H9 (cell line): ENCODE data around the gene PTP4A2. TPM values are rescaled to one million over a fixed set of nuclear protein-coding genes. Genes with fewer than 3 reads are reported as not detected.

ENCODE experiments used
- DNase-seq: peaks from one replicate; pipeline ENCODE4 v3.0.0-alpha.2; 2017
- H2AFZ ChIP-seq: one replicate; pipeline ENCODE4 v1.6.1; 2013; ENCODE audit warnings: mild to moderate bottlenecking, low read length, control low read depth, moderate library complexity
- H2AK5ac ChIP-seq: 2 replicates; pipeline ENCODE4 v1.6.1; 2013; ENCODE audit warnings: low read length, control low read depth, mixed read lengths; ENCODE audit not compliant: insufficient read length
- H2BK120ac ChIP-seq: one replicate; pipeline ENCODE4 v1.6.1; 2013; ENCODE audit warnings: low read depth, mild to moderate bottlenecking, low read length, control low read depth, inconsistent platforms; ENCODE audit not compliant: poor library complexity, severe bottlenecking
- H2BK12ac ChIP-seq: 2 replicates; pipeline ENCODE4 v1.6.1; 2013; ENCODE audit warnings: low read length, control low read depth, mixed read lengths, low read depth; ENCODE audit not compliant: insufficient read length
- H2BK15ac ChIP-seq: 2 replicates; pipeline ENCODE4 v1.6.1; 2013; ENCODE audit warnings: low read depth, low read length, control low read depth
- H2BK20ac ChIP-seq: one replicate; pipeline ENCODE4 v1.6.1; 2013; ENCODE audit warnings: low read depth, mild to moderate bottlenecking, low read length, control low read depth, inconsistent platforms; ENCODE audit not compliant: poor library complexity, severe bottlenecking
- H2BK5ac ChIP-seq: 2 replicates; pipeline ENCODE4 v1.6.1; 2013; ENCODE audit warnings: low read length, control low read depth, mixed read lengths; ENCODE audit not compliant: insufficient read length
- H3K14ac ChIP-seq: 2 replicates; pipeline ENCODE4 v1.6.1; 2013; ENCODE audit warnings: low read length, control low read depth; ENCODE audit not compliant: insufficient read depth
- H3K18ac ChIP-seq: 2 replicates; pipeline ENCODE4 v1.6.1; 2013; ENCODE audit warnings: low read depth, mild to moderate bottlenecking, mixed read lengths, low read length, control low read depth; ENCODE audit not compliant: insufficient read length
- H3K23ac ChIP-seq: 2 replicates; pipeline ENCODE4 v1.6.1; 2013; ENCODE audit warnings: low read length, control low read depth, mixed read lengths, low read depth; ENCODE audit not compliant: insufficient read length
- H3K23me2 ChIP-seq: 2 replicates; pipeline ENCODE4 v1.6.1; 2013; ENCODE audit warnings: low read depth, mild to moderate bottlenecking, mixed read lengths, low read length, control low read depth; ENCODE audit not compliant: insufficient read length, poor library complexity, severe bottlenecking
- H3K27ac ChIP-seq: 2 replicates; pipeline ENCODE4 v1.5.1; 2013; ENCODE audit warnings: low read length, control low read depth, mixed read lengths, low read depth; ENCODE audit not compliant: insufficient read length
- H3K27me3 ChIP-seq: 2 replicates; pipeline ENCODE4 v1.6.1; 2013; ENCODE audit warnings: low read length, control low read depth, inconsistent platforms; ENCODE audit not compliant: insufficient read depth
- H3K4ac ChIP-seq: 2 replicates; pipeline ENCODE4 v1.6.1; 2013; ENCODE audit warnings: low read depth, mild to moderate bottlenecking, control low read depth, inconsistent platforms, low read length, moderate library complexity
- H3K4me1 ChIP-seq: 2 replicates; pipeline ENCODE4 v1.6.1; 2013; ENCODE audit warnings: low read length, control low read depth, inconsistent platforms; ENCODE audit not compliant: insufficient read depth
- H3K4me2 ChIP-seq: 2 replicates; pipeline ENCODE4 v1.6.1; 2013; ENCODE audit warnings: low read length, control low read depth, mixed read lengths; ENCODE audit not compliant: insufficient read length, insufficient read depth
- H3K56ac ChIP-seq: 2 replicates; pipeline ENCODE4 v1.6.1; 2013; ENCODE audit warnings: low read depth, mild to moderate bottlenecking, mixed read lengths, low read length, control low read depth; ENCODE audit not compliant: insufficient read length
- H3K79me1 ChIP-seq: 2 replicates; pipeline ENCODE4 v1.6.1; 2013; ENCODE audit warnings: low read depth, mild to moderate bottlenecking, moderate library complexity, low read length, control low read depth, inconsistent platforms; ENCODE audit not compliant: insufficient read depth, poor library complexity, severe bottlenecking
- H3K79me2 ChIP-seq: 2 replicates; pipeline ENCODE4 v1.6.1; 2013; ENCODE audit warnings: low read length, control low read depth, inconsistent platforms; ENCODE audit not compliant: insufficient read depth
- H3K9ac ChIP-seq: 2 replicates; pipeline ENCODE4 v1.6.1; 2013; ENCODE audit warnings: low read length, control low read depth, mixed read lengths; ENCODE audit not compliant: insufficient read length; ENCODE audit errors: extremely low read depth
- H3K9me3 ChIP-seq: one replicate; pipeline ENCODE4 v1.6.1; 2013; ENCODE audit warnings: low read depth, low read length, inconsistent platforms; ENCODE audit not compliant: control insufficient read depth
- H3T11ph ChIP-seq: one replicate; pipeline ENCODE4 v1.6.1; 2013; ENCODE audit warnings: mild to moderate bottlenecking, low read length, control low read depth, inconsistent platforms
- H4K20me1 ChIP-seq: one replicate; pipeline ENCODE4 v1.6.1; 2013; ENCODE audit not compliant: control insufficient read depth, insufficient read length, insufficient read depth
- H4K5ac ChIP-seq: 2 replicates; pipeline ENCODE4 v1.6.1; 2013; ENCODE audit warnings: low read depth, mild to moderate bottlenecking, mixed read lengths, low read length, control low read depth; ENCODE audit not compliant: insufficient read length
- H4K8ac ChIP-seq: replicated peaks from 2 replicates; pipeline ENCODE4 v1.6.1; 2013; ENCODE audit warnings: low read length, control low read depth, mixed read lengths, low read depth; ENCODE audit not compliant: insufficient read length
- H4K91ac ChIP-seq: 2 replicates; pipeline ENCODE4 v1.6.1; 2013; ENCODE audit warnings: low read depth, mild to moderate bottlenecking, moderate library complexity, mixed read lengths, low read length, control low read depth; ENCODE audit not compliant: insufficient read length
- H3K27ac Mint-ChIP-seq, 3 experiments: 2 replicates in 2 of 3; 3 replicates in 1 of 3; pipeline ENCODE4 v1.8.0; 2020 to 2021; ENCODE audit warnings: mixed read lengths in 3 of 3, mild to moderate bottlenecking in 1 of 3, moderate library complexity in 1 of 3
- H3K27me3 Mint-ChIP-seq: 2 replicates; pipeline ENCODE4 v1.8.0; 2021; ENCODE audit warnings: low read depth, mild to moderate bottlenecking, moderate library complexity, mixed read lengths
- H3K36me3 Mint-ChIP-seq, 3 experiments: 2 replicates in 2 of 3; 3 replicates in 1 of 3; pipeline ENCODE4 v1.8.0; 2020 to 2021; ENCODE audit warnings: low read depth in 3 of 3, mixed read lengths in 3 of 3; ENCODE audit not compliant: insufficient read depth in 1 of 3
- H3K4me1 Mint-ChIP-seq, 2 experiments: 2 replicates each; pipeline ENCODE4 v1.8.0; 2020; ENCODE audit warnings: mixed read lengths in 2 of 2
- H3K4me3 Mint-ChIP-seq, 2 experiments: 2 replicates in 1 of 2; 3 replicates in 1 of 2; pipeline ENCODE4 v1.8.0; 2020 to 2021; ENCODE audit warnings: mild to moderate bottlenecking in 2 of 2, mixed read lengths in 2 of 2, moderate library complexity in 1 of 2
- H3K9me3 Mint-ChIP-seq, 2 experiments: 2 replicates in 1 of 2; 3 replicates in 1 of 2; pipeline ENCODE4 v1.8.0; 2020; ENCODE audit warnings: mild to moderate bottlenecking in 2 of 2, mixed read lengths in 2 of 2, moderate library complexity in 1 of 2
- WGBS: extraction: QIAGEN DNeasy Blood & Tissue Kit; methylation state at CpG from one replicate; pipeline ENCODE4 v1.1.7; 2013; ENCODE audit warnings: missing lambda C conversion rate, low lambda C conversion rate, mixed read lengths; ENCODE audit not compliant: insufficient read length; ENCODE audit errors: extremely low coverage; 5-methylcytosine and 5-hydroxymethylcytosine counted together
- total RNA-seq: library from RNA; stranded (reverse); gene quantifications from 2 replicates; pipeline ENCODE4 v1.2.1, GENCODE V29; 2021
- TF ChIP-seq, protein P1 (sequence below): fragments of 200-600 bp; sonication (generic); conservative IDR thresholded peaks from 3 replicates; pipeline ENCODE4 v1.8.0; 2021; ENCODE audit warnings: antibody characterized with exemption, mild to moderate bottlenecking

Gene PTP4A2
- total RNA-seq, 1 experiment from 2014 or later: 192 TPM

DNA sequence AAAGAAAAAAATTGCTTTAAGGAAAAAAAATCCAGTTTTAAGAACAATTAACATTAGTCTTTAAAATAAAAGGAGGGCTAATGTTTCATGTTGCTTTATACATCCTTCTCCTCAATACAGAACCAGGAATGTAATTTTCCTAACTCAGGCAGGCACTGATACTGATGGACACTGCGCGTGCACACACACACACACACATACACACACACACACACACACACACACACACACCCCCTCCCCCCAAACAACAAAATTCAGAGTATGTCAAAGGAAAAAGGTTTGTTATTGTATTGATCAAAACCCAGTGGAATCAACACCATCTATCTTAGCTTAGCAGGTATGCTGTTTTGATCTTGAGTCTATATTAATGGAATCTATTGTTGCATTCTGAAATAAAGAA is 31.6 kb downstream of the PTP4A2 start:
- H4K20me1 ChIP-seq: no peaks in the 10 kb centered on the region
- no peaks in the 10 kb centered on the region for H3K23me2 ChIP-seq
- TF ChIP-seq, protein P1, sequence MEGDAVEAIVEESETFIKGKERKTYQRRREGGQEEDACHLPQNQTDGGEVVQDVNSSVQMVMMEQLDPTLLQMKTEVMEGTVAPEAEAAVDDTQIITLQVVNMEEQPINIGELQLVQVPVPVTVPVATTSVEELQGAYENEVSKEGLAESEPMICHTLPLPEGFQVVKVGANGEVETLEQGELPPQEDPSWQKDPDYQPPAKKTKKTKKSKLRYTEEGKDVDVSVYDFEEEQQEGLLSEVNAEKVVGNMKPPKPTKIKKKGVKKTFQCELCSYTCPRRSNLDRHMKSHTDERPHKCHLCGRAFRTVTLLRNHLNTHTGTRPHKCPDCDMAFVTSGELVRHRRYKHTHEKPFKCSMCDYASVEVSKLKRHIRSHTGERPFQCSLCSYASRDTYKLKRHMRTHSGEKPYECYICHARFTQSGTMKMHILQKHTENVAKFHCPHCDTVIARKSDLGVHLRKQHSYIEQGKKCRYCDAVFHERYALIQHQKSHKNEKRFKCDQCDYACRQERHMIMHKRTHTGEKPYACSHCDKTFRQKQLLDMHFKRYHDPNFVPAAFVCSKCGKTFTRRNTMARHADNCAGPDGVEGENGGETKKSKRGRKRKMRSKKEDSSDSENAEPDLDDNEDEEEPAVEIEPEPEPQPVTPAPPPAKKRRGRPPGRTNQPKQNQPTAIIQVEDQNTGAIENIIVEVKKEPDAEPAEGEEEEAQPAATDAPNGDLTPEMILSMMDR: no peak

More for the DNA sequence above, 31.6 kb downstream of the PTP4A2 start:
- no peak overlapping the region for H4K91ac ChIP-seq
- no peak overlapping the region for H3K14ac ChIP-seq
- no peak overlapping the region for H3T11ph ChIP-seq
- H3K27me3 Mint-ChIP-seq: peaks cover 2% of the 10 kb centered on the region; the same call in 1 of the 2 replicates
- no peak overlapping the region for H2BK12ac ChIP-seq
- H3K18ac ChIP-seq: no peak overlapping the region
- no peak overlapping the region for H2BK20ac ChIP-seq
- H3K79me2 ChIP-seq: no peaks in the 10 kb centered on the region
- H3K9me3 ChIP-seq: no peaks in the 10 kb centered on the region
- no peaks in the 10 kb centered on the region for H3K4me1 Mint-ChIP-seq
- H3K23ac ChIP-seq: no peak overlapping the region
- H3K4ac ChIP-seq: no peak overlapping the region
- no CpG with 5 or more reads among the region's 2 CpGs for WGBS
- peaks cover 5% of the 10 kb centered on the region in 2 experiments; a peak in 3 of 5 replicates for H3K9me3 Mint-ChIP-seq
- H3K4me2 ChIP-seq: no peak overlapping the region
- H3K27me3 ChIP-seq: no peaks in the 10 kb centered on the region
- no peak overlapping the region for H3K9ac ChIP-seq
- no peak overlapping the region for H3K27ac ChIP-seq
- no peak overlapping the region for H3K56ac ChIP-seq
- H2BK5ac ChIP-seq: no peak overlapping the region
- H2AFZ ChIP-seq: no peak overlapping the region
- H2AK5ac ChIP-seq: no peak overlapping the region
- no peak overlapping the region for H2BK15ac ChIP-seq
- no peak overlapping the region for H2BK120ac ChIP-seq
- no peak for DNase-seq
- no peak overlapping the region for H3K4me3 Mint-ChIP-seq
- H3K79me1 ChIP-seq: no peaks in the 10 kb centered on the region
- no peaks in the 10 kb centered on the region for H3K4me1 ChIP-seq
- peak overlapping the region in 1 of 3 experiments; percentile 69; a peak in 1 of 7 replicates for H3K27ac Mint-ChIP-seq
- no peak overlapping the region for H4K5ac ChIP-seq
- H3K36me3 Mint-ChIP-seq: peaks cover 11 to 54% (median 49%) of the 10 kb centered on the region in 3 experiments; a peak in 5 of 7 replicates
- no peak overlapping the region for H4K8ac ChIP-seq
